NCI-H2227 (cell line): ENCODE data around the gene TNNT1.

Experiments used
- DNase-seq: peaks from one replicate; lab custom pipeline; 2025; ENCODE audit not compliant: unreplicated experiment; lab: John Stamatoyannopoulos, UW

The TNNT1 gene

GRCh38 chr19:55091955-55092354 lies 57.1 kb downstream of the TNNT1 start:
- DNase-seq, result no peak

DNA sequence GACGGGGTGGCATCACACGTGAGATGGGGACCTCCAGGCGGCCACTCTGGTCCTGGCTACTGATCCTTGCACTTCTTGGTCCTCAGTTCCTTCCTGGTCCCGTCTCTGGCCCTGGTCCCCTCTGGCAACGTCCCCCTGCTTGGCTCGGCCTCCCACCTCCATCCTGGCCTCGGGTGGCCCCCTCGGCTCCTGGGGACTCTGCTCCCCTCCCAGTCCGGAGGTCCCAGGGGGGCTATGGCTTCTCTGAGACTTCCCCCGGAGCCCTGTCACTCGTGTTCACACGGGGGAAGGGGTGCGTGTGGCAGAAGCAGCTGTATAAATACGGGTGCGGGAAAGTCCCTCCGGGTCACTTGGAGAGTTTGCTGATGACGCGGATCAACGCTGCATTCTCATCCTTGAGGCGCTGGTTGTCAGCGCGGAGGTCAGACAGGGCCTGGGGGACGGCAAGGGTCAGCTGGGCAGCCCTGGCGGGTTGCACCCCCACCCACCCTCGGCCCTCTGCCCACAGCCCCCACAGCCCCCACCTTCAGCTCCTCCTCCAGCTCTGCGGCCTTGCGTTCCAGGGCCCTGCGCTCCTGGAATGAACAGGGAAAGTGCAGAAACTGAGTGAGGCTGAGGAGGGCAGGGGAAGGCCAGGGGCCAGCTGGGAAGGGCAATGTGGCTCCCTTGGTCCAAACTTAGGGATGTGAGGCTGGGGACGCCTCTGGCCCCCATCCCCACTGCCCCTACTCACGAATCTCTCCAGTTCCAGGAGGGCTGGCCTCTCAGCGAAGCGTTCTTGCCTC lies 57.7 kb downstream of the TNNT1 start:
- DNase-seq, result no peak

GRCh38 chr19:55090564-55090963 lies 58.4 kb downstream of the TNNT1 start:
- DNase-seq, result no peak

GRCh38 chr19:55089342-55089944 lies 59.6 kb downstream of the TNNT1 start:
- no peak for DNase-seq

GRCh38 chr19:55088543-55089341 lies 60.3 kb downstream of the TNNT1 start:
- peak; percentile 99 for DNase-seq

DNA sequence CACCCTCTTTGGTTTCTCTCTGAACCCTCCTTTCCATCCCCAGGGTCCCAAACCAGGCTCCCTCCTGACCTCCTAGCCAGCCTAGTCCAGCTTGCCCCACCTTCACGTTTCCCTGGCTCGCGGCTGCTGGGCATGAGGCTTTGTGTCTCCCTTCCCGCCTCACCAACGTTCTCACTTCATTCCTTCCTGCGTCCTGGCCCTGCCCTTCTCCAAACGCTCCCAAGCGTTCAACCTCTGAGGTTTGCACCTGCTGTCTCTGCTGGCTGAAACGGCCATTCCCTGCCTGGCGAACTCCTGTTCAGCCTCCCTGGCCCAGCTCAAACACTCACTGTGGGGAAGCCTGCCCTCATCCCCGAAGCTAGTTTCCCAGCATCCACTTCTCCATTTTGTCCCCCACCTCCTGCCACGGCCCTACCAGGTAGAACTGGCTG lies 61.0 kb downstream of the TNNT1 start:
- DNase-seq, result no peak

- peak; percentile 52 for DNase-seq
Observed at GRCh38 chr19:55087542-55087901, 61.5 kb downstream of the TNNT1 start.

- peak; percentile 95 for DNase-seq
Observed at GRCh38 chr19:55086730-55087541, 62.1 kb downstream of the TNNT1 start.

GRCh38 chr19:55085923-55086715 lies 62.9 kb downstream of the TNNT1 start:
- DNase-seq, result no peak

DNA sequence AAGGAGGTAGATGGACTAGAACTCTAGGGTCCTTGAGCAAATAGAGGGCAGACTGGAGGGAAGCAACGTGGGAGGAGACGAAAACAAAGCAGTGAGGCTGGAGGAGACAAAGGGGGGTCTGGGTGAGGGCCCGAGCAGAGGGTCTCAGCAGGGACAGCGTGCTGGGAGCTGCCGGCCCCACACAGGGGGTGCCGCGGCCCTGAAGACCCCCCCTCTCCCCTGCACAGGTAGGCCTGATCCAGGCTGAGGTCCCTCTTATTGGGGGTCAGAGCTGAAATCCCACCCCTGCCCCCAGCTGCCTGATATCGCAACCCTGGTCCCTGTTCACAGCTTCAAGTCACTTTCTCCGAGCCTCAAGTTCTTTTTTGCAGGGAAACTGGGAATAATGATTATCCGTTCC lies 64.6 kb downstream of the TNNT1 start:
- DNase-seq, result no peak

DNA sequence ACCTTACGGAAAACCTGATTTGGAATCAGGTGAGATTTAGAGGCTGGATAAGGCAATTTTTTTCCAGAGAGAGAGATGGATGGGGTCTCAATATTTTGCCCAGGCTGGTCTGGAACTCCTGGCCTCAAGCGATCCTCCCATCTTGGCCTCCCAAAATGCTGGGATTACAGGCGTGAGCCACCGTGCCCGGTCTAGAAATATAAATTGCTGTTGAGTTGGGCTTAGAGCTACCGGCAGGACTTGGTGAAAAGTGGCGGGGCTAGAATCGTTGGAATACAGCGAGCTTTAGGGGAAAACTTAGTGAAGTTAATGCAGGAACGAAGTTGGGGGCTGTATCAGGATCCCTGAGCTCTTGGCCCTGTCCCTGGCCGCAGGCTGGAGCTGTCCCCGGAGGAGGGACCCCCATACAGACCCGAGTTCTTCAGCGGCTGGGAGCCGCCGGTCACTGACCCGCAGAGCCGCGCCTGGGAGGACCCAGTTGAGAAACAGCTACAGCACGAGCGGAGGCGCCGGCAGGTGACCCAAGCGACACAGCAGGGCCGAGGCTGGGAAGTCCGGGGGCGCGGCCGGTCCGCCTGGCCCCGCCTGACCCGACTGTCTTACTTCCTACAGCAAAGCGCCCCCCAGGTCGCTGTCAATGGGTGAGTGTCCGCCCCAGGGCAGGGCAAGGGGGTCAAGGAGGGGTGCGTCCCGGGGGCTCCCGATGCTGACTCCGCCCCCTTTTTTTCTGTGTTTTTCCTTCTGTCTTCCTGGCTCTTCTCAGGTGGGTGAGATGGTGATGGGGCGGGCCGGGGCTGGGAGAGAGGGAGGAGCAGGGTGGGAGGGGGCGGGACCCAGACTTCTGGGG lies 65.8 kb downstream of the TNNT1 start:
- DNase-seq, result no peak
